Endothelial cell of umbilical vein (primary cell): ENCODE data around the gene MRC2. TPM values are rescaled to one million over a fixed set of nuclear protein-coding genes. Genes with fewer than 3 reads are reported as not detected.

ENCODE experiments used
- BruUV-seq: library from RNA; stranded (reverse); fragments of 400-500 nt; replicated peaks from 2 replicates; lab custom pipeline; 2021; lab: Mats Ljungman, UMichigan
- CTCF ChIA-PET: fragments of 300-600, 350-600 bp; sonication (Branson Sonifier 250); formaldehyde crosslinking; loops from one replicate; lab custom pipeline; 2021; ENCODE audit warnings: antibody characterized with exemption, inconsistent platforms; lab: Charles Lee
- POLR2A ChIA-PET: fragments of 300-600, 350-600 bp; sonication (Branson Sonifier 250); formaldehyde crosslinking; loops from one replicate; lab custom pipeline; 2021; ENCODE audit warnings: antibody characterized with exemption, inconsistent platforms; lab: Charles Lee
- DNase-seq: peaks from one replicate; pipeline ENCODE4 v3.0.0-alpha.2; 2011; ENCODE audit warnings: low read depth, low spot score
- FAIRE-seq: peaks from 2 replicates; lab custom pipeline; 2011; peaks lifted over from hg19 to GRCh38; lab: Jason Lieb, UNC
- H2AFZ ChIP-seq: 2 replicates; pipeline ENCODE4 v1.6.0; 2012; ENCODE audit warnings: low read depth, low read length, control low read depth, inconsistent platforms
- H3K27ac ChIP-seq: 2 replicates; pipeline ENCODE4 v1.5.1; 2011; ENCODE audit warnings: low read depth, mild to moderate bottlenecking, control low read depth, low read length, moderate library complexity; ENCODE audit not compliant: insufficient read depth
- H3K27me3 ChIP-seq, 2 experiments: 2 replicates each; pipeline versions ENCODE4 v1.6.0 to v1.6.1; 2011; ENCODE audit warnings: low read length in 2 of 2, mixed read lengths in 1 of 2; ENCODE audit not compliant: control insufficient read depth in 2 of 2, insufficient read depth in 2 of 2
- H3K36me3 ChIP-seq, 2 experiments: 2 replicates in 1 of 2; 3 replicates in 1 of 2; pipeline ENCODE4 v1.5.1; 2011; ENCODE audit warnings: low read length in 2 of 2, mild to moderate bottlenecking in 1 of 2, moderate library complexity in 1 of 2; ENCODE audit not compliant: control insufficient read depth in 2 of 2, insufficient read depth in 2 of 2; ENCODE audit errors: extremely low read depth in 1 of 2
- H3K4me1 ChIP-seq: 3 replicates; pipeline ENCODE4 v1.5.1; 2011; ENCODE audit warnings: mild to moderate bottlenecking, low read length; ENCODE audit not compliant: control insufficient read depth, insufficient read depth; ENCODE audit errors: extremely low read depth
- H3K4me2 ChIP-seq: 2 replicates; pipeline ENCODE4 v1.6.1; 2011; ENCODE audit warnings: low read length, control low read depth, mixed read lengths; ENCODE audit not compliant: insufficient read depth
- H3K4me3 ChIP-seq, 3 experiments: fragments of 200-600 bp in 1 of 3; sonication (generic), shearing (Covaris generic) in 1 of 3; replicated peaks in 1 of 3; 2 replicates each; pipeline ENCODE4 v1.5.1; 2011 to 2016; ENCODE audit warnings: control low read depth in 3 of 3, low read length in 3 of 3, mild to moderate bottlenecking in 2 of 3, inconsistent platforms in 1 of 3, low read depth in 1 of 3, moderate library complexity in 1 of 3; ENCODE audit not compliant: insufficient read depth in 1 of 3
- H3K79me2 ChIP-seq: 2 replicates; pipeline ENCODE4 v1.6.0; 2012; ENCODE audit warnings: low read length, inconsistent platforms; ENCODE audit not compliant: control insufficient read depth, insufficient read depth
- H3K9ac ChIP-seq: replicated peaks from 2 replicates; pipeline ENCODE3; 2011; ENCODE audit warnings: low read length, control low read depth; ENCODE audit not compliant: insufficient read depth; ENCODE audit errors: extremely low read depth
- H3K9me1 ChIP-seq: replicated peaks from 3 replicates; pipeline ENCODE4 v1.6.0; 2011; ENCODE audit warnings: mild to moderate bottlenecking, low read length; ENCODE audit not compliant: control insufficient read depth, insufficient read depth; ENCODE audit errors: extremely low read depth
- H3K9me3 ChIP-seq: replicated peaks from 2 replicates; pipeline ENCODE4 v1.5.1; 2012; ENCODE audit warnings: low read length, inconsistent platforms; ENCODE audit not compliant: control insufficient read depth, insufficient read depth
- H4K20me1 ChIP-seq: replicated peaks from 2 replicates; pipeline ENCODE3; 2011; ENCODE audit warnings: mild to moderate bottlenecking, low read length; ENCODE audit not compliant: control insufficient read depth, insufficient read depth; ENCODE audit errors: extremely low read depth
- EZH2 ChIP-seq: IDR thresholded peaks from 2 replicates; pipeline ENCODE4 v1.6.1; 2012; ENCODE audit warnings: borderline replicate concordance, low read depth, mild to moderate bottlenecking, moderate library complexity, low read length, inconsistent platforms; ENCODE audit not compliant: severe bottlenecking
- FOS ChIP-seq: IDR thresholded peaks from 2 replicates; pipeline ENCODE4 v1.6.1; 2011; ENCODE audit warnings: mild to moderate bottlenecking, low read length, moderate library complexity, borderline replicate concordance; ENCODE audit not compliant: insufficient read depth
- GATA2 ChIP-seq: IDR thresholded peaks from 2 replicates; pipeline ENCODE4 v1.7.0; 2011; ENCODE audit warnings: low read depth, mild to moderate bottlenecking, moderate library complexity, mixed read lengths, low read length; ENCODE audit not compliant: insufficient read length, insufficient read depth
- JUN ChIP-seq: IDR thresholded peaks from 2 replicates; pipeline ENCODE4 v1.6.1; 2011; ENCODE audit warnings: borderline replicate concordance, low read depth; ENCODE audit not compliant: insufficient read length, insufficient read depth
- MYC ChIP-seq: IDR thresholded peaks from one replicate; pipeline ENCODE4 v1.6.1; 2011; ENCODE audit warnings: mild to moderate bottlenecking, low read depth, low read length
- POLR2A ChIP-seq: IDR thresholded peaks from 2 replicates; pipeline ENCODE4 v1.6.1; 2012; ENCODE audit warnings: low read depth, mild to moderate bottlenecking, control low read depth, low read length
- POLR2AphosphoS5 ChIP-seq: IDR thresholded peaks from 2 replicates; pipeline ENCODE4 v1.6.1; 2012; ENCODE audit warnings: low read depth, mild to moderate bottlenecking, control low read depth, low read length, moderate library complexity; ENCODE audit not compliant: insufficient read depth
- dilution Hi-C: fragments of 300-500 bp; cut with MboI; formaldehyde crosslinking; loops from one replicate; pipeline ENCODE4 v1.15.0; 2019; ENCODE audit warnings: low sequenced_read_pairs; ENCODE audit not compliant: extremely low pct_ligation_motif_present
- intact Hi-C: fragments of 100-400 bp; cut with micrococcal nuclease; formaldehyde crosslinking; loops from one replicate; pipeline ENCODE4 v1.10.0; 2022
- polyA plus RNA-seq, 4 experiments: library from polyadenylated mRNA; depleted of rRNA in 3 of 4; stranded (reverse) in 3 of 4; unstranded in 1 of 4; fragments of >200 nt; gene quantifications; 2 replicates each; pipeline versions ENCODE4 v1.2.1 to v1.2.3, GENCODE V29; 2011 to 2012; ENCODE audit warnings: missing spikeins in 1 of 4
- total RNA-seq: library from RNA; stranded (reverse); gene quantifications from 2 replicates; pipeline ENCODE4 v1.2.3, GENCODE V29; 2021
- TF ChIP-seq, protein P1 (sequence below), 2 donors: IDR thresholded peaks; 1 replicate in 1 of 2; 2 replicates in 1 of 2; pipeline ENCODE4 v1.5.1; 2011; ENCODE audit warnings: low read length in 2 of 2, mild to moderate bottlenecking in 2 of 2, moderate library complexity in 2 of 2, control low read depth in 1 of 2, inconsistent platforms in 1 of 2, low read depth in 1 of 2; ENCODE audit not compliant: insufficient read depth in 1 of 2; ENCODE audit errors: extremely low read depth in 1 of 2
- TF ChIP-seq, protein P2 (sequence below): IDR thresholded peaks from 2 replicates; pipeline ENCODE4 v1.6.1; 2011; ENCODE audit not compliant: insufficient read depth, insufficient read length

MRC2 gene
- total and polyA plus RNA-seq, 2 donors (not counting 3 experiments of a cell fraction or from before 2014, with no cell fraction given): 30.6 to 52.7 TPM

DNA sequence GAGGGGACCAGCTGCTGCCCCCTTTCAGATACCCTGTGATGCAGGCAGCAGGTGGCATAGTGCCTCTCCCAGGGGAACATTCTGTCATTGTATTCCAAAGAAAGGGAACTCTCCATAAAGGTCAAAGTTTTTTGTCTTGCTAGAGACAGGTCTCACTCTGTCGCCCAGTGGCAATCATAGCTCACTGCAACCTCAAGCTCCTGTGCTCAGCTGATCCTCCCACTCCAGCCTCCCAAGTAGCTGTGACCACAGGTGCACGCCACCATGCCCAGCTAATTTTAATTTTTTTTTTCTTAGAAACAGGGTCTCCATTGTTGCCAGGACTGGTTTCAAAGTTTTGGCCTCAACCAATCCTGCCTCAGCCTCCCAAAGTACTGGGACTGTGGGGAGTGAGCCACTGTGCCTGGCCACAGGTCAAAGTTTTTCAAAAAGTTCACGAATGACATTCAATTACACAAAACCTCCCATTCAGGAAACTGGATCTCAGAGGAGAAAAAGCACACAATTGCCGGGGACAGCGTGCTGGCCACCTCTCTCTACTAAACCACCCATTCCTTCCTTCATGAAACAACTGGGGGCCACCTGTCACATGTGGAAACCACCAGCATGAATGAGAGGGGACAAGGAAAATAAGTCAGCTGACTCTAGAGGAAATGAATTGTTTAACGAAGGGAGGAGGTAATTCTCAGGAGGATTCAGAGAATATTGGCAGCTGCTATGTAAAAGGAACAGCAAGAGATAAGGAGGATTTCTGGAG, 100.6 kb downstream of the MRC2 start:
- no peak overlapping the region for H3K9ac ChIP-seq
- no peak overlapping the region for H3K27ac ChIP-seq
- DNase-seq (peak; percentile 11), FAIRE-seq (no peak)
- ChIA-PET CTCF (interaction anchor here (0.8 to 2.3 kb wide), 6 partner anchors 13 to 267 kb away, joined by 3 to 16 read pairs (median 3); no protein-coding TSS in a partner anchor), POLR2A (interaction anchor here (0.7 kb wide), 1 partner anchor 22 kb away, joined by 3 read pairs; no protein-coding TSS in a partner anchor)
- H3K4me2 ChIP-seq: no peak overlapping the region
- H3K27me3 ChIP-seq: peaks cover 3 to 5% of the 10 kb centered on the region in 2 experiments
- H3K36me3 ChIP-seq: no peaks in the 10 kb centered on the region
- no peaks in the 10 kb centered on the region for H4K20me1 ChIP-seq
- dilution Hi-C loops (no loop called here), intact Hi-C loops (no loop called here)
- BruUV-seq: no TSS peak
- no peak overlapping the region for H2AFZ ChIP-seq
- peaks cover 3% of the 10 kb centered on the region for H3K4me1 ChIP-seq
- no peaks in the 10 kb centered on the region for H3K79me2 ChIP-seq
- H3K4me3 ChIP-seq: no peak overlapping the region
- H3K9me1 ChIP-seq: no peaks in the 10 kb centered on the region
- TF ChIP-seq MYC (no peak), POLR2AphosphoS5 (no peak)
- TF ChIP-seq, protein P1, sequence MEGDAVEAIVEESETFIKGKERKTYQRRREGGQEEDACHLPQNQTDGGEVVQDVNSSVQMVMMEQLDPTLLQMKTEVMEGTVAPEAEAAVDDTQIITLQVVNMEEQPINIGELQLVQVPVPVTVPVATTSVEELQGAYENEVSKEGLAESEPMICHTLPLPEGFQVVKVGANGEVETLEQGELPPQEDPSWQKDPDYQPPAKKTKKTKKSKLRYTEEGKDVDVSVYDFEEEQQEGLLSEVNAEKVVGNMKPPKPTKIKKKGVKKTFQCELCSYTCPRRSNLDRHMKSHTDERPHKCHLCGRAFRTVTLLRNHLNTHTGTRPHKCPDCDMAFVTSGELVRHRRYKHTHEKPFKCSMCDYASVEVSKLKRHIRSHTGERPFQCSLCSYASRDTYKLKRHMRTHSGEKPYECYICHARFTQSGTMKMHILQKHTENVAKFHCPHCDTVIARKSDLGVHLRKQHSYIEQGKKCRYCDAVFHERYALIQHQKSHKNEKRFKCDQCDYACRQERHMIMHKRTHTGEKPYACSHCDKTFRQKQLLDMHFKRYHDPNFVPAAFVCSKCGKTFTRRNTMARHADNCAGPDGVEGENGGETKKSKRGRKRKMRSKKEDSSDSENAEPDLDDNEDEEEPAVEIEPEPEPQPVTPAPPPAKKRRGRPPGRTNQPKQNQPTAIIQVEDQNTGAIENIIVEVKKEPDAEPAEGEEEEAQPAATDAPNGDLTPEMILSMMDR (IDR thresholded peaks at IDR 0.05; ENCODE audit: extremely low read depth in 1 of 2, insufficient read depth in 1 of 2, low read depth in 1 of 2, low read length in 2 of 2): no peak
- no peaks in the 10 kb centered on the region for H3K9me3 ChIP-seq

DNA sequence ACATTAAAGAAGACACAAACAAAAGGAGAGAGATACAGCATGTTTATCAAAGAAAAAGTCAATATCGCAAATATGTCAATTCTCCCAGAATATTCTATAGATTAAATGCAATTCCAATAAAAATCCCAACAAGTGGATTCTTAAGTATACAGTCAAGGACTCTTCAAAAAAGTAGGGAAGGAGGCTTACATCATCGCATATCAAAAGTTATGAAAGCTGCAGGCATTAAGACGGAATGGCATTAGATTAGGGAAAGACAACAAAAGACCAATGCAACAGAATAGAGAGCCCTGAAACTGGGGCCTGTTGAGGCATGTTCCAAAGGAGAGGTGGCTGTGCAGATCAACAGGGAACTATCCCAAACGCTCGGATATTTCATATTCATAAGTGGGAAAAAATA, 104.7 kb downstream of the MRC2 start:
- CTCF ChIA-PET: interaction anchor here (0.6 kb wide), 2 partner anchors 12 to 369 kb away, joined by 3 read pairs; no protein-coding TSS in a partner anchor
- H3K9ac ChIP-seq: no peak overlapping the region
- FAIRE-seq (no peak), DNase-seq (no peak)
- H4K20me1 ChIP-seq: no peaks in the 10 kb centered on the region
- POLR2A ChIA-PET: no interaction called here
- BruUV-seq: no TSS peak
- dilution Hi-C loops (no loop called here), intact Hi-C loops (no loop called here)
- H3K36me3 ChIP-seq: no peaks in the 10 kb centered on the region
- TF ChIP-seq, protein P2, sequence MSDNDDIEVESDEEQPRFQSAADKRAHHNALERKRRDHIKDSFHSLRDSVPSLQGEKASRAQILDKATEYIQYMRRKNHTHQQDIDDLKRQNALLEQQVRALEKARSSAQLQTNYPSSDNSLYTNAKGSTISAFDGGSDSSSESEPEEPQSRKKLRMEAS: no peak
- TF ChIP-seq GATA2 (no peak), POLR2AphosphoS5 (no peak), EZH2 (no peak), MYC (no peak), JUN (no peak), FOS (no peak), POLR2A (no peak)
- TF ChIP-seq, protein P1 (IDR thresholded peaks at IDR 0.05; ENCODE audit: extremely low read depth in 1 of 2, insufficient read depth in 1 of 2, low read depth in 1 of 2, low read length in 2 of 2): no peak
- peaks cover 4 to 5% of the 10 kb centered on the region in 2 experiments for H3K27me3 ChIP-seq
- H3K79me2 ChIP-seq: no peaks in the 10 kb centered on the region
- no peaks in the 10 kb centered on the region for H3K9me3 ChIP-seq
- no peak overlapping the region for H3K4me2 ChIP-seq
- no peak overlapping the region for H2AFZ ChIP-seq
- H3K4me3 ChIP-seq: no peak overlapping the region
- H3K27ac ChIP-seq: no peak overlapping the region
- H3K9me1 ChIP-seq: no peaks in the 10 kb centered on the region
- no peaks in the 10 kb centered on the region for H3K4me1 ChIP-seq
